ENCODE results near the gene RECQL5.

RECQL5 gene

GRCh38 chr17:75666959-75667790 is at the start of gene RECQL5, which contains the start of gene SAP30BP:
RECQL5 (minus strand) TSS chr17:75667154; CDS start chr17:75666557, 597 bp downstream.
SAP30BP (plus strand) TSS chr17:75667338; CDS start chr17:75667373, 35 bp downstream.
- DNase-seq, result peak; percentile 98

DNA sequence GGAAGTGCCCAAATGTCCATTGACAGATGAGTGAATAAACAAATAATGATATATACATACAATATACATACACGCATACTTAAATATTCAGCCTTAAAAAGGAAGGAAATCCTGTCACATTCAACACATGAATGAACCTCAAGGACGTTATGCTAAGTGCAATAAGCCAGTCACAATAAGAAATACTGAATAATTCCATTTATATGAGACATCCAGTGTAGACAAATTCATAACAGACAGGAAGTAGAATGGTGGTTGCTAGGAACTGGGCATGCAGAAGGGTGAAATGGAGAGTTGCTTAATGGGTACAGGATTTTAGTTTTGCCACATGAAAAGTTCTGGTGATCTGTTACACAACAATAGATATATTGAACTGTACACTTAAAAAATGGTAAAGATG is 45.5 kb upstream of the RECQL5 start:
- no peak for DNase-seq

DNA sequence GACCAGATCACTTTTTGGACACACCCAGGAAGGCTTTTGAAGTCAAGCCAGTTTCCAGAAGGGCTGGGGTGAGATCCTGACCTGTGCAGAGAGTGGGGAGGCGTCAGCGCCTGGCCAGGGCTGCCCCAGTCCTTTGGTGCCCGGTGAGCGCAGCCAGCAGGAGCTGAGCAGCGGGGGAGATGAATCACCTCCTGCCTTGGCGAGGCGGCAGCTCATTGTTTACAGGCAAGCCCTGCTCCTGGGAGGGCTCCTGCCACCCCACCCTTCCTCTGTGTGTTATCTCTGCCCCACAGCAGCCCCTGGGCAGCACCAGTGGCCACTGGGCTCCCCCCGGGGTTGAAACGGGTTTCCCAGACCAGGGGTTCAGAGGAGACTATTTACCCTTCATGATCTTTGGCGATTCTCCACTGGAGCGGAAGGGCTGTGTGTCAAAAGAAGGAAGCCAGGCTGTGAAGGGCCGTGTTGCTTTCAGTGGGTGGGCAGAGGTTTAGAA is 40.2 kb upstream of the RECQL5 start:
- no peak for DNase-seq

- DNase-seq, result no peak
These were observed 39.2 kb upstream of the RECQL5 start for GRCh38 chr17:75706042-75706728.

GRCh38 chr17:75704963-75705875 is 38.3 kb upstream of the RECQL5 start:
- DNase-seq, result no peak

GRCh38 chr17:75703591-75703990 is 36.6 kb upstream of the RECQL5 start:
- no peak for DNase-seq

GRCh38 chr17:75703191-75703590 is 36.2 kb upstream of the RECQL5 start:
- no peak for DNase-seq

DNA sequence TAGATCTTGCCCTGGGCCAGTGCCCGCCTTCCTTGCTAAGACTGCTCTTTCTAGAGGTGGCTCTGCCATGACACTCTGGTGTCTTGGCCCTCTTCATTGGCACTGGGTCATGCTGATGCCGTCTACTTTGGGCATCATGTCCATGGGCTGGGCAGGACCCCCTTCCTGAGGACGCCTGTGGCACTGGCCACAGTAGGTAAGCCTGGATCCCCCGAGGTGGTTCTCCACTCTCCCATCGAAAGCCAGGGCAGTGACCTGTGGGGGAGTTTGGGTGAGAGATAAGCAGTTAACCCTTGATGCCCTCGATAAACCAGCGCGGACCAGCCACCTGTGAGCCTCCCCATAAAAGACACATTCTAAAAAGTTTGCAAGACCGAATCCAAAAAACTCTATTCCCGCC is 34.3 kb upstream of the RECQL5 start:
- DNase-seq, result no peak

DNA sequence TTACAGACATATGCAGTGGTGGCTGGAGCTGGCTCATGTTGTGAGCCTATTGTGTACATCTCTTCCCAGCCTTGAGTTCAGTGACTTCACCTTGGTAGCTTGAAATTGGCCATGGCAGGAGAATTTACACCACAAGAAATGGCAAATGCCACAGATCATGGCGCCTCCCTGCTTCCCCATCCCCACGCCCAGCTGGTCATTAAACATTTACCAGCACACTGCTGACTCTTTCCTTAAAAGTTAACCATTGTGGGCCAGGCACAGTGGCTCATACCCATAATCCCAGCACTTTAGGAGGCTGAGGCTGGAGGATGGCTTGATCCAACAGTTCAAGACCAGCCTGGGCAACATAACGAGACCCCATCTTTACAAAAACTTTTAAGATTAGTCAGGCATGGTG is 31.7 kb upstream of the RECQL5 start:
- DNase-seq, result no peak

GRCh38 chr17:75697651-75698291 is 30.8 kb upstream of the RECQL5 start:
- DNase-seq, result no peak

DNA sequence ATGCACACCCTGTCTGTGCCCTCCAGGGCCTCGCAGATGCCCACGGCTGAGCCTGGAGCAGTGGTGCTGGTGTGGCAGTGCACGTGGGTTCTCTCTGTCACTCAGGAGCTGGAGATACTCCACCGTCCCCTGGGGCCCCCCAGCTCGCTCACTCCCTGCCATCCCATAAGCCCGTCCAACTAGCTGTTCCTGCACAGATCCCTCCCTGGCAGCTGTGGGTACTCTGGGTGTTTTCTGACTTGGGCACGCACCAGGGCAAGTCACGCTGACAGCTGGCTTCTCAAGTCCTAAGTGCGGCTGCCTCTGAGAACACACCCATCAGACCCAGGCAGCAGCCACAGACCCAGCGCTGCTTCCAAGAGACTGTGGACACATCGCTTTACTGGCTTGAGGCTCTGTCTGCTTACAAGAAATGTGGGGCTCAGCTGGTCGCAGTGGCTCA is 28.9 kb upstream of the RECQL5 start:
- no peak for DNase-seq

GRCh38 chr17:75695141-75695829 is 28.3 kb upstream of the RECQL5 start:
- no peak for DNase-seq

DNA sequence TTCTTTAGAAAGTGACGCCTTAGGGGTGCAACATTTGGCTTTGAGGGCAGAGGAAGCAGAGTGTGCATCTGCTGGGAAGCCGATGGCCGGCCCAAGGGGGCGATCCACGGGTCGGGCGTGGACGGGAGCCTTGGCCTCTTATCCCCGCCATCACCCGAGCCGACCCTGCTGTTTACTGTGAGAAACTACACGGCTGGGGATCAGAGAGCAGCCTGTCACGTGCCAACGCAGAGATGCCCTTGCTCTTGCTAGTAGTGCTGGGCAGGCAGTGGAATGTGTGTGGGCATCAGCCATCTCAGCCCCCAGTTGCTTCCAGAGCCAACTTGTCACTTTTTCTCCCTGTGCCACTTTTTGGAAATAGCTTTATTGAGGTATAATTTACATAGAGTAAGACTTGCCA is 27.6 kb upstream of the RECQL5 start:
- DNase-seq, result no peak

GRCh38 chr17:75693500-75694481 is 26.8 kb upstream of the RECQL5 start:
- DNase-seq, result no peak

DNA sequence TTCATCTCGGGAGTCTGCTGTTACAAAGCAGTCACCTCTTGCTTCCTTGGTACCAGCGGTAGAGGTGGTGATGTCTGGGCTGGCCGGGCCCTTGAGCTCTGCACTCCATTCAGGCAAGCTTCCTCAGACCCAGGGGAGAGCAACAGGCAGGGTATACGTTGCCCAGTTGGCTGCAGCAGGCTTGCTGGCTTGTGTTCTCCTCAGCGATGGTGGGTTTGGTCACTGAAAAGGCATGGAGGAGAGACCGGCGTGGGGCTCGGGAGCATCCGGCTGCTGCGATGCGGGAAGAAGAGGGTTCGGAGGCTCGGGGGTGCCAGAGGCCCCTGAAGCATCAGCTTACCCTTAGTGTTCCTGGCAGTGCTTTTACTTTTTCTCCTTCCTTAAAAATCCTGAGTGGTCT is 26.0 kb upstream of the RECQL5 start:
- DNase-seq, result no peak

- no peak for DNase-seq
These were observed 25.1 kb upstream of the RECQL5 start for GRCh38 chr17:75691801-75692626.

DNA sequence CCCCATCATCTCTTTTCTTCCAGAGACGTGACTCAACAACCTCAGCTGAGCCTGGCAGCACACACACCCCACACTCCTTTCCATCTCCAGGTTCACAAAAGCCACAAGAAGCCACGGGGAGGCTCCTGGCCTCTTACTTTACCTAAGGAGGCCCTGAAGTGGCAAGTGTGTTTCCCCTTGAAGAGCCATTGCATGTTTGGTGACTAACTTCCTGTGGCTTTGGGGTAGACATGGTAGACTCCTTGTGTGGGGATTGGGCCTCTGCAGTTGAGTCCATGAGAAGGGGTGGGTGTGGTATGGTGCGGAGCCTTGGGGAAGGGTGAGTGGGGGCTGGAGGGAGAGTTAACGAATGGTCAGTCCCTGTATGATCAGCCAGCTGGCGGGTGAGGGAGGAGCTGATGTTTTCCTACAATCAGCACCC is 24.4 kb upstream of the RECQL5 start:
- DNase-seq, result peak; percentile 62

DNA sequence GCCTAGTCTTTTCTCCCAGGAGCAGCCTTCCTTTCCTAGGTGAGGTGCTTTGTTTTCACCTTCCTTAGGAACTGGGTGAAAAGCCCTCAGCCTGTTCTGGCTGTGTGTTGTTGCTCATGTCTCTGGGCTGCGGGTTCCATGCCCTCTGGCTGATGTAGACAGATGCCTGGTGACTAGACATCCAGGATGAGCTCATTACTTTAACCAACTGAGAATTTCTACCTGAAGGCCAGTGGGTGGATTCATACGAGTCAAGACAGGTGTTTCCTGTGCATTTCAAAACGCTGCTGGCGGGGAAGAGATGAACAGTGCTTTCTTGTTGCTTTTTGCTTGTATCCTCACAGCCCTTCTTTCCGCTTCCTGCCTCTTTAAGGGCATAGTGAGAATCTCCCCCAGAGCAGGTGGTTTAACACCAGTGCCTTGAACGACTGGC is 22.5 kb upstream of the RECQL5 start:
- peak; percentile 54 for DNase-seq

- peak; percentile 30 for DNase-seq
These were observed 21.4 kb upstream of the RECQL5 start for GRCh38 chr17:75688209-75688825.
